ENCODE measurements around the gene GAB2.

The GAB2 gene

DNA sequence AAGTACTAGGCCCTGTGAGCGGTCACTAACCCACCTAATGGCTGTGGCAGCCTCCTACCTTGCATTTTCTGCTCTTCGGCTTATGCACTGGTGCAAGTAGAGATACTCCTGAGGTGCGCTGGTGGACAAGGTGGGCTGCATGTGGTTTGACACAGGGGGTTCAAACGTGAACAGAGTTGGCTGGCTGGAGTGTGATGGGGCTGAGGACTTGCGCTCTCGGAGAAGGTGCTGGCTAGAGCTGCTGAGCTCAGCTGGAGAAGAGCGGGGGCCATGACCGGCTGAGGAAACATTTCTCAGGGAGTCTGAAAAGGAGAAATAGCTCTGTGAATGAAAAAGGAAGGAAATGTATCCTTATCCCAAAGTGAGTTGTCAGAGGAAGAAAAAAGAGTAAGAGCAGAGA is 167.5 kb downstream of the GAB2 start:
- Histone ChIP-seq H3K27me3 (ENCODE audit: insufficient read depth, low read length) (peaks cover 3% of the 10 kb centered on the region; the same call in 1 of the 2 replicates), H4K20me1 (ENCODE audit: insufficient read depth, low read length) (no peaks in the 10 kb centered on the region), H3K9me3 (ENCODE audit: low read length) (no peaks in the 10 kb centered on the region), H3K36me3 (ENCODE audit: insufficient read depth, low read length) (no peaks in the 10 kb centered on the region), H3K27ac (ENCODE audit: low read depth, low read length, poor library complexity, severe bottlenecking) (no peak overlapping the region), H3K4me1 (ENCODE audit: insufficient read depth, low read length, severe bottlenecking) (no peaks in the 10 kb centered on the region), H3K79me2 (ENCODE audit: insufficient read depth, low read length) (no peaks in the 10 kb centered on the region), H3K9ac (ENCODE audit: low read length) (no peak overlapping the region), H3K4me3 (ENCODE audit: low read depth, low read length, poor library complexity, severe bottlenecking) (no peak overlapping the region), H3F3A (ENCODE audit: insufficient read depth, low read length) (no peaks in the 10 kb centered on the region), H3K9me2 (ENCODE audit: low read depth, low read length) (no peaks in the 10 kb centered on the region), H2AFZ (ENCODE audit: low read length) (no peak overlapping the region), H3K4me2 (ENCODE audit: low read length) (no peak overlapping the region)
- TF ChIP-seq EZH2 (IDR thresholded peaks at IDR 0.05; ENCODE audit: borderline replicate concordance, low read length): no peak
- TF ChIP-seq, protein P1, sequence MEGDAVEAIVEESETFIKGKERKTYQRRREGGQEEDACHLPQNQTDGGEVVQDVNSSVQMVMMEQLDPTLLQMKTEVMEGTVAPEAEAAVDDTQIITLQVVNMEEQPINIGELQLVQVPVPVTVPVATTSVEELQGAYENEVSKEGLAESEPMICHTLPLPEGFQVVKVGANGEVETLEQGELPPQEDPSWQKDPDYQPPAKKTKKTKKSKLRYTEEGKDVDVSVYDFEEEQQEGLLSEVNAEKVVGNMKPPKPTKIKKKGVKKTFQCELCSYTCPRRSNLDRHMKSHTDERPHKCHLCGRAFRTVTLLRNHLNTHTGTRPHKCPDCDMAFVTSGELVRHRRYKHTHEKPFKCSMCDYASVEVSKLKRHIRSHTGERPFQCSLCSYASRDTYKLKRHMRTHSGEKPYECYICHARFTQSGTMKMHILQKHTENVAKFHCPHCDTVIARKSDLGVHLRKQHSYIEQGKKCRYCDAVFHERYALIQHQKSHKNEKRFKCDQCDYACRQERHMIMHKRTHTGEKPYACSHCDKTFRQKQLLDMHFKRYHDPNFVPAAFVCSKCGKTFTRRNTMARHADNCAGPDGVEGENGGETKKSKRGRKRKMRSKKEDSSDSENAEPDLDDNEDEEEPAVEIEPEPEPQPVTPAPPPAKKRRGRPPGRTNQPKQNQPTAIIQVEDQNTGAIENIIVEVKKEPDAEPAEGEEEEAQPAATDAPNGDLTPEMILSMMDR (IDR thresholded peaks at IDR 0.05; ENCODE audit: low read length): no peak

GRCh38 chr11:78248903-78249302 is 168.7 kb downstream of the GAB2 start:
- H4K20me1 ChIP-seq (ENCODE audit: insufficient read depth, low read length): no peaks in the 10 kb centered on the region
- no peak overlapping the region for H3K9ac ChIP-seq (ENCODE audit: low read length)
- no peak overlapping the region for H3K4me3 ChIP-seq (ENCODE audit: low read depth, low read length, poor library complexity, severe bottlenecking)
- TF ChIP-seq, protein P1 (IDR thresholded peaks at IDR 0.05; ENCODE audit: low read length): no peak
- TF ChIP-seq EZH2 (IDR thresholded peaks at IDR 0.05; ENCODE audit: borderline replicate concordance, low read length): no peak
- peaks cover 3% of the 10 kb centered on the region; the same call in 1 of the 2 replicates for H3K27me3 ChIP-seq (ENCODE audit: insufficient read depth, low read length)
- H3K4me2 ChIP-seq (ENCODE audit: low read length): no peak overlapping the region
- H3F3A ChIP-seq (ENCODE audit: insufficient read depth, low read length): no peaks in the 10 kb centered on the region
- H2AFZ ChIP-seq (ENCODE audit: low read length): no peak overlapping the region
- no peak overlapping the region for H3K27ac ChIP-seq (ENCODE audit: low read depth, low read length, poor library complexity, severe bottlenecking)
- H3K36me3 ChIP-seq (ENCODE audit: insufficient read depth, low read length): no peaks in the 10 kb centered on the region
- H3K9me3 ChIP-seq (ENCODE audit: low read length): no peaks in the 10 kb centered on the region
- no peaks in the 10 kb centered on the region for H3K9me2 ChIP-seq (ENCODE audit: low read depth, low read length)
- H3K79me2 ChIP-seq (ENCODE audit: insufficient read depth, low read length): no peaks in the 10 kb centered on the region
- no peaks in the 10 kb centered on the region for H3K4me1 ChIP-seq (ENCODE audit: insufficient read depth, low read length, severe bottlenecking)

GRCh38 chr11:78248191-78248590 is 169.4 kb downstream of the GAB2 start:
- Histone ChIP-seq H4K20me1 (ENCODE audit: insufficient read depth, low read length) (no peaks in the 10 kb centered on the region), H2AFZ (ENCODE audit: low read length) (no peak overlapping the region), H3K9me2 (ENCODE audit: low read depth, low read length) (no peaks in the 10 kb centered on the region), H3K4me2 (ENCODE audit: low read length) (no peak overlapping the region), H3K4me3 (ENCODE audit: low read depth, low read length, poor library complexity, severe bottlenecking) (no peak overlapping the region), H3K27ac (ENCODE audit: low read depth, low read length, poor library complexity, severe bottlenecking) (no peak overlapping the region), H3K79me2 (ENCODE audit: insufficient read depth, low read length) (no peaks in the 10 kb centered on the region), H3F3A (ENCODE audit: insufficient read depth, low read length) (no peaks in the 10 kb centered on the region), H3K27me3 (ENCODE audit: insufficient read depth, low read length) (no peaks in the 10 kb centered on the region), H3K9ac (ENCODE audit: low read length) (no peak overlapping the region), H3K36me3 (ENCODE audit: insufficient read depth, low read length) (no peaks in the 10 kb centered on the region), H3K4me1 (ENCODE audit: insufficient read depth, low read length, severe bottlenecking) (no peaks in the 10 kb centered on the region), H3K9me3 (ENCODE audit: low read length) (no peaks in the 10 kb centered on the region)
- TF ChIP-seq, protein P1 (IDR thresholded peaks at IDR 0.05; ENCODE audit: low read length): no peak
- no peak for TF ChIP-seq EZH2 (IDR thresholded peaks at IDR 0.05; ENCODE audit: borderline replicate concordance, low read length)
